Trophoblast cell (in vitro differentiated cells and primary cell): Measurements from ENCODE around the gene FHOD3.

ENCODE experiments used
- DNase-seq, 2 donors: peaks; one replicate each; pipeline ENCODE4 v3.0.0-alpha.2; 2016
- H2AFZ ChIP-seq: 2 replicates; pipeline ENCODE4 v1.6.1; 2013; ENCODE audit warnings: low read length, moderate library complexity, mild to moderate bottlenecking; ENCODE audit not compliant: insufficient read depth, poor library complexity
- H2AK5ac ChIP-seq: 2 replicates; pipeline ENCODE4 v1.6.1; 2013; ENCODE audit warnings: mild to moderate bottlenecking, low read length
- H2BK120ac ChIP-seq: 2 replicates; pipeline ENCODE4 v1.6.1; 2013; ENCODE audit warnings: low read length, mild to moderate bottlenecking, moderate library complexity; ENCODE audit not compliant: insufficient read depth, poor library complexity
- H2BK12ac ChIP-seq: 2 replicates; pipeline ENCODE4 v1.6.1; 2013; ENCODE audit warnings: mild to moderate bottlenecking, low read length, moderate library complexity
- H2BK5ac ChIP-seq: 2 replicates; pipeline ENCODE4 v1.6.1; 2013; ENCODE audit warnings: low read length, low read depth, moderate library complexity, mild to moderate bottlenecking; ENCODE audit not compliant: poor library complexity
- H3K14ac ChIP-seq: 2 replicates; pipeline ENCODE4 v1.6.1; 2013; ENCODE audit warnings: mild to moderate bottlenecking, low read length
- H3K18ac ChIP-seq: 2 replicates; pipeline ENCODE4 v1.6.1; 2013; ENCODE audit warnings: mild to moderate bottlenecking, low read length
- H3K23ac ChIP-seq: 2 replicates; pipeline ENCODE4 v1.6.1; 2013; ENCODE audit warnings: low read length
- H3K27ac ChIP-seq: 2 replicates; pipeline ENCODE4 v1.5.1; 2013; ENCODE audit warnings: low read depth, mild to moderate bottlenecking, inconsistent platforms, low read length, moderate library complexity
- H3K27me3 ChIP-seq: 2 replicates; pipeline ENCODE4 v1.6.1; 2013; ENCODE audit warnings: inconsistent platforms, mild to moderate bottlenecking, low read length, moderate library complexity; ENCODE audit not compliant: insufficient read depth
- H3K36me3 ChIP-seq, 2 experiments: 1 replicate in 1 of 2; 2 replicates in 1 of 2; pipeline ENCODE4 v1.6.1; 2013; ENCODE audit warnings: low read length in 2 of 2, mild to moderate bottlenecking in 2 of 2, moderate library complexity in 1 of 2; ENCODE audit not compliant: insufficient read depth in 2 of 2, control insufficient read depth in 1 of 2
- H3K4ac ChIP-seq: 2 replicates; pipeline ENCODE4 v1.6.1; 2013; ENCODE audit warnings: low read depth, mild to moderate bottlenecking, low read length, moderate library complexity
- H3K4me1 ChIP-seq, 2 experiments: 1 replicate in 1 of 2; 2 replicates in 1 of 2; pipeline ENCODE4 v1.6.1; 2013; ENCODE audit warnings: low read length in 2 of 2, mild to moderate bottlenecking in 2 of 2, moderate library complexity in 1 of 2; ENCODE audit not compliant: insufficient read depth in 2 of 2, control insufficient read depth in 1 of 2
- H3K4me2 ChIP-seq: 2 replicates; pipeline ENCODE4 v1.6.1; 2013; ENCODE audit warnings: inconsistent platforms, mild to moderate bottlenecking, low read length, moderate library complexity
- H3K4me3 ChIP-seq: 2 replicates; pipeline ENCODE4 v1.5.1; 2013; ENCODE audit warnings: mild to moderate bottlenecking, low read depth, low read length, inconsistent platforms
- H3K79me1 ChIP-seq: one replicate; pipeline ENCODE4 v1.6.1; 2013; ENCODE audit warnings: low read length
- H3K79me2 ChIP-seq: 2 replicates; pipeline ENCODE4 v1.6.1; 2013; ENCODE audit warnings: low read length, mild to moderate bottlenecking; ENCODE audit not compliant: control insufficient read depth, insufficient read depth, poor library complexity
- H3K9ac ChIP-seq: 2 replicates; pipeline ENCODE4 v1.6.1; 2013; ENCODE audit warnings: mild to moderate bottlenecking, low read length
- H3K9me3 ChIP-seq: 2 replicates; pipeline ENCODE4 v1.6.1; 2013; ENCODE audit warnings: low read depth, mild to moderate bottlenecking, control low read depth, inconsistent platforms, low read length; ENCODE audit not compliant: insufficient read depth
- H4K12ac ChIP-seq: 2 replicates; pipeline ENCODE4 v1.6.1; 2013; ENCODE audit warnings: low read depth, mild to moderate bottlenecking, low read length, moderate library complexity
- H4K8ac ChIP-seq: 2 replicates; pipeline ENCODE4 v1.6.1; 2013; ENCODE audit warnings: low read depth, mild to moderate bottlenecking, low read length, moderate library complexity
- H4K91ac ChIP-seq: one replicate; pipeline ENCODE4 v1.6.1; 2013; ENCODE audit warnings: low read depth, mild to moderate bottlenecking, low read length, moderate library complexity
- WGBS: extraction: QIAGEN DNeasy Blood & Tissue Kit; methylation state at CpG from one replicate; pipeline ENCODE4 v1.1.7; 2013; ENCODE audit warnings: missing lambda C conversion rate; ENCODE audit not compliant: insufficient read length, insufficient coverage; ENCODE audit errors: extremely low coverage; 5-methylcytosine and 5-hydroxymethylcytosine counted together

Gene FHOD3

GRCh38 chr18:36454848-36455458 lies 157.4 kb downstream of the FHOD3 start:
- WGBS: no CpG with 5 or more reads among the region's 4 CpGs
- Histone ChIP-seq H2AFZ (no peak overlapping the region), H2BK120ac (no peak overlapping the region), H3K4me1 (peaks cover 20 to 38% of the 10 kb centered on the region in 2 experiments), H3K9me3 (no peaks in the 10 kb centered on the region), H3K4ac (no peak overlapping the region), H3K14ac (no peak overlapping the region), H3K79me2 (no peaks in the 10 kb centered on the region), H2BK12ac (no peak overlapping the region), H4K91ac (no peak overlapping the region), H3K27ac (no peak overlapping the region), H3K9ac (no peak overlapping the region), H3K18ac (no peak overlapping the region), H3K4me3 (no peak overlapping the region), H3K79me1 (peaks cover 8% of the 10 kb centered on the region), H4K8ac (no peak overlapping the region), H3K36me3 (no peaks in the 10 kb centered on the region), H2BK5ac (no peak overlapping the region), H3K27me3 (no peaks in the 10 kb centered on the region), H2AK5ac (no peak overlapping the region), H3K23ac (no peak overlapping the region), H4K12ac (no peak overlapping the region), H3K4me2 (no peak overlapping the region)
- no peak for DNase-seq

GRCh38 chr18:36455931-36456330 lies 158.4 kb downstream of the FHOD3 start:
- DNase-seq: no peak
- H3K18ac ChIP-seq: no peak overlapping the region
- H3K79me2 ChIP-seq: no peaks in the 10 kb centered on the region
- no peaks in the 10 kb centered on the region for H3K27me3 ChIP-seq
- WGBS: no CpG with 5 or more reads among the region's 4 CpGs
- no peak overlapping the region for H4K12ac ChIP-seq
- H2BK5ac ChIP-seq: no peak overlapping the region
- H3K4ac ChIP-seq: no peak overlapping the region
- H3K9me3 ChIP-seq: no peaks in the 10 kb centered on the region
- no peak overlapping the region for H3K4me2 ChIP-seq
- H2BK120ac ChIP-seq: no peak overlapping the region
- peaks cover 8% of the 10 kb centered on the region for H3K79me1 ChIP-seq
- H2AFZ ChIP-seq: no peak overlapping the region
- H2AK5ac ChIP-seq: no peak overlapping the region
- H3K9ac ChIP-seq: no peak overlapping the region
- no peak overlapping the region for H3K14ac ChIP-seq
- H3K36me3 ChIP-seq: no peaks in the 10 kb centered on the region
- peaks cover 20 to 38% of the 10 kb centered on the region in 2 experiments for H3K4me1 ChIP-seq
- no peak overlapping the region for H3K4me3 ChIP-seq
- no peak overlapping the region for H3K27ac ChIP-seq
- no peak overlapping the region for H2BK12ac ChIP-seq
- H4K91ac ChIP-seq: no peak overlapping the region
- H4K8ac ChIP-seq: no peak overlapping the region
- no peak overlapping the region for H3K23ac ChIP-seq

GRCh38 chr18:36456622-36457021 lies 159.1 kb downstream of the FHOD3 start:
- Histone ChIP-seq H2AFZ (no peak overlapping the region), H3K27me3 (no peaks in the 10 kb centered on the region), H3K79me1 (peaks cover 8% of the 10 kb centered on the region), H2BK12ac (peak overlapping the region; percentile 63), H3K9ac (no peak overlapping the region), H4K12ac (no peak overlapping the region), H4K8ac (peak overlapping the region; percentile 57), H2BK5ac (peak overlapping the region; percentile 29), H3K18ac (peak overlapping the region; percentile 39), H3K4me1 (peaks cover 16 to 33% of the 10 kb centered on the region in 2 experiments), H4K91ac (peak overlapping the region; percentile 71), H3K4me3 (no peak overlapping the region), H2BK120ac (peak overlapping the region; percentile 39), H3K9me3 (no peaks in the 10 kb centered on the region), H3K4ac (peak overlapping the region; percentile 13), H3K4me2 (no peak overlapping the region), H2AK5ac (no peak overlapping the region), H3K36me3 (no peaks in the 10 kb centered on the region), H3K14ac (peak overlapping the region; percentile 24), H3K27ac (peak overlapping the region; percentile 7), H3K23ac (no peak overlapping the region), H3K79me2 (no peaks in the 10 kb centered on the region)
- no CpG with 5 or more reads among the region's 1 CpG for WGBS
- DNase-seq: no peak

- no peak for DNase-seq
- Histone ChIP-seq H4K8ac (no peak overlapping the region), H3K9ac (no peak overlapping the region), H3K36me3 (no peaks in the 10 kb centered on the region), H2BK5ac (no peak overlapping the region), H4K12ac (no peak overlapping the region), H2AK5ac (no peak overlapping the region), H3K4ac (no peak overlapping the region), H3K23ac (no peak overlapping the region), H3K27ac (no peak overlapping the region), H3K4me2 (no peak overlapping the region), H3K18ac (no peak overlapping the region), H3K79me1 (peaks cover 5% of the 10 kb centered on the region), H2BK120ac (no peak overlapping the region), H4K91ac (no peak overlapping the region), H3K9me3 (no peaks in the 10 kb centered on the region), H3K4me3 (no peak overlapping the region), H3K27me3 (no peaks in the 10 kb centered on the region), H3K14ac (no peak overlapping the region), H2AFZ (no peak overlapping the region), H3K79me2 (no peaks in the 10 kb centered on the region), H3K4me1 (peaks cover 14 to 30% of the 10 kb centered on the region in 2 experiments), H2BK12ac (no peak overlapping the region)
- WGBS: no CpG with 5 or more reads among the region's 1 CpG
Measured at GRCh38 chr18:36457683-36458082, 160.2 kb downstream of the FHOD3 start.
